Measurements from ENCODE around the gene ARHGAP6. TPM values are rescaled to one million over a fixed set of nuclear protein-coding genes. Genes with fewer than 3 reads are reported as not detected.
A peak's percentile ranks its signal among the peaks of the same experiment; 100 is the strongest.

Gene ARHGAP6
- total and polyA plus RNA-seq, 4 donors, result 3.8 to 5.8 (median 4.2) TPM

DNA sequence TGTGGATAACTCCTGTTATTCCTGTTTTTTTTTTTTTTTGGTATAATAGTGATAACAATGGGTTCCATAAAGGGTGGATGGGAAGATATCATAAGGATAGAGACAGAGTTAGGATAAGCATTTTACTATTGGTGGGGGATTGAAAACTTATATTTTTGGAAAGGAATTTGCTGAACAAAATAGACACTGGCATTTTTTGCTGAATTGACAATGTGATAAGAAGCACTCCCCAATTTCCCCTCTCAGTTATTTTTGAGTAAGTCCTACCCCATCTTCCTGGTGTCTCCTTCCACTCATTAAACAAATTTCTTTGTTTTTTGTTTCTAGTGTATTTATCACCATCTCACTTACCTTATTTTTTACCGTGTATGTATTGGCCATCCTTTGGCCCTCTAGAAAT is 316.7 kb downstream of the ARHGAP6 start:
- no peaks in the 10 kb centered on the region for H3K4me1 ChIP-seq (ENCODE audit: control insufficient read depth, insufficient read depth, low read length)
- no peak for DNase-seq (ENCODE audit: low read depth in 4 of 6, low spot score in 6 of 6)
- H3K27me3 ChIP-seq (ENCODE audit: control insufficient read depth, insufficient read depth, low read length), result peaks cover 5% of the 10 kb centered on the region
- WGBS (ENCODE audit: insufficient coverage), result no CpG with 5 or more reads among the region's 1 CpG
- no peak overlapping the region for H3K4me3 ChIP-seq (ENCODE audit: low read depth, low read length)
- H3K36me3 ChIP-seq (ENCODE audit: control insufficient read depth, insufficient read depth, low read length), result no peaks in the 10 kb centered on the region
- no peaks in the 10 kb centered on the region for H3K9me3 ChIP-seq (ENCODE audit: control insufficient read depth, insufficient read depth, low read length)
- H3K27ac ChIP-seq (ENCODE audit: low read depth, low read length), result no peak overlapping the region

- Histone ChIP-seq H3K36me3 (ENCODE audit: control insufficient read depth, insufficient read depth, low read length) (no peaks in the 10 kb centered on the region), H3K27ac (ENCODE audit: low read depth, low read length) (no peak overlapping the region), H3K9me3 (ENCODE audit: control insufficient read depth, insufficient read depth, low read length) (no peaks in the 10 kb centered on the region), H3K4me1 (ENCODE audit: control insufficient read depth, insufficient read depth, low read length) (no peaks in the 10 kb centered on the region), H3K27me3 (ENCODE audit: control insufficient read depth, insufficient read depth, low read length) (peaks cover 4% of the 10 kb centered on the region), H3K4me3 (ENCODE audit: low read depth, low read length) (no peak overlapping the region)
- peak in 1 of 6 donors; percentile 63 for DNase-seq (ENCODE audit: low read depth in 4 of 6, low spot score in 6 of 6)
- 43% methylated on average over 1 of the region's 3 CpGs for WGBS (ENCODE audit: insufficient coverage)
Observed at GRCh38 chrX:11347300-11347699, 318.4 kb downstream of the ARHGAP6 start.

GRCh38 chrX:11346121-11346682 is 319.5 kb downstream of the ARHGAP6 start:
- peaks cover 4% of the 10 kb centered on the region for H3K27me3 ChIP-seq (ENCODE audit: control insufficient read depth, insufficient read depth, low read length)

GRCh38 chrX:11342673-11343072 is 323.0 kb downstream of the ARHGAP6 start:
- no peak for DNase-seq (ENCODE audit: low read depth in 4 of 6, low spot score in 6 of 6)
- H3K27ac ChIP-seq (ENCODE audit: low read depth, low read length), result no peak overlapping the region
- peaks cover 7% of the 10 kb centered on the region for H3K27me3 ChIP-seq (ENCODE audit: control insufficient read depth, insufficient read depth, low read length)
- H3K9me3 ChIP-seq (ENCODE audit: control insufficient read depth, insufficient read depth, low read length), result no peaks in the 10 kb centered on the region
- H3K4me1 ChIP-seq (ENCODE audit: control insufficient read depth, insufficient read depth, low read length), result no peaks in the 10 kb centered on the region
- H3K36me3 ChIP-seq (ENCODE audit: control insufficient read depth, insufficient read depth, low read length), result no peaks in the 10 kb centered on the region
- H3K4me3 ChIP-seq (ENCODE audit: low read depth, low read length), result no peak overlapping the region

More at GRCh38 chrX:11346121-11346682, 319.5 kb downstream of the ARHGAP6 start:
- whole genome bisulfite sequencing (ENCODE audit: insufficient coverage), result no CpG with 5 or more reads among the region's 2 CpGs
- Histone ChIP-seq H3K9me3 (ENCODE audit: control insufficient read depth, insufficient read depth, low read length) (no peaks in the 10 kb centered on the region), H3K36me3 (ENCODE audit: control insufficient read depth, insufficient read depth, low read length) (no peaks in the 10 kb centered on the region), H3K4me1 (ENCODE audit: control insufficient read depth, insufficient read depth, low read length) (no peaks in the 10 kb centered on the region), H3K4me3 (ENCODE audit: low read depth, low read length) (no peak overlapping the region), H3K27ac (ENCODE audit: low read depth, low read length) (no peak overlapping the region)
- peak in 1 of 6 donors; percentile 49 for DNase-seq (ENCODE audit: low read depth in 4 of 6, low spot score in 6 of 6)

GRCh38 chrX:11341274-11342201 is 324.2 kb downstream of the ARHGAP6 start:
- H3K27me3 ChIP-seq (ENCODE audit: control insufficient read depth, insufficient read depth, low read length), result peaks cover 7% of the 10 kb centered on the region
- no peaks in the 10 kb centered on the region for H3K4me1 ChIP-seq (ENCODE audit: control insufficient read depth, insufficient read depth, low read length)
- peak in 1 of 6 donors; percentile 22 for DNase-seq (ENCODE audit: low read depth in 4 of 6, low spot score in 6 of 6)
- no peaks in the 10 kb centered on the region for H3K9me3 ChIP-seq (ENCODE audit: control insufficient read depth, insufficient read depth, low read length)
- no peak overlapping the region for H3K4me3 ChIP-seq (ENCODE audit: low read depth, low read length)
- H3K36me3 ChIP-seq (ENCODE audit: control insufficient read depth, insufficient read depth, low read length), result no peaks in the 10 kb centered on the region
- no peak overlapping the region for H3K27ac ChIP-seq (ENCODE audit: low read depth, low read length)
- no CpG with 5 or more reads among the region's 10 CpGs for WGBS (ENCODE audit: insufficient coverage)

GRCh38 chrX:11337292-11338009 is 328.3 kb downstream of the ARHGAP6 start:
- Histone ChIP-seq H3K27me3 (ENCODE audit: control insufficient read depth, insufficient read depth, low read length) (peaks cover 5% of the 10 kb centered on the region), H3K4me3 (ENCODE audit: low read depth, low read length) (no peak overlapping the region), H3K36me3 (ENCODE audit: control insufficient read depth, insufficient read depth, low read length) (no peaks in the 10 kb centered on the region), H3K9me3 (ENCODE audit: control insufficient read depth, insufficient read depth, low read length) (no peaks in the 10 kb centered on the region), H3K4me1 (ENCODE audit: control insufficient read depth, insufficient read depth, low read length) (no peaks in the 10 kb centered on the region), H3K27ac (ENCODE audit: low read depth, low read length) (no peak overlapping the region)
- WGBS (ENCODE audit: insufficient coverage), result no CpG with 5 or more reads among the region's 1 CpG
- no peak for DNase-seq (ENCODE audit: low read depth in 4 of 6, low spot score in 6 of 6)

GRCh38 chrX:11336201-11336600 is 329.5 kb downstream of the ARHGAP6 start:
- Histone ChIP-seq H3K9me3 (ENCODE audit: control insufficient read depth, insufficient read depth, low read length) (no peaks in the 10 kb centered on the region), H3K36me3 (ENCODE audit: control insufficient read depth, insufficient read depth, low read length) (no peaks in the 10 kb centered on the region), H3K27me3 (ENCODE audit: control insufficient read depth, insufficient read depth, low read length) (peaks cover 5% of the 10 kb centered on the region), H3K4me1 (ENCODE audit: control insufficient read depth, insufficient read depth, low read length) (no peaks in the 10 kb centered on the region), H3K4me3 (ENCODE audit: low read depth, low read length) (no peak overlapping the region), H3K27ac (ENCODE audit: low read depth, low read length) (no peak overlapping the region)
- DNase-seq (ENCODE audit: low read depth in 4 of 6, low spot score in 6 of 6), result peak in 1 of 6 donors; percentile 8
- WGBS (ENCODE audit: insufficient coverage), result 71% methylated on average over 1 of the region's 2 CpGs

GRCh38 chrX:11334165-11334564 is 331.6 kb downstream of the ARHGAP6 start:
- Histone ChIP-seq H3K4me1 (ENCODE audit: control insufficient read depth, insufficient read depth, low read length) (no peaks in the 10 kb centered on the region), H3K9me3 (ENCODE audit: control insufficient read depth, insufficient read depth, low read length) (no peaks in the 10 kb centered on the region), H3K27me3 (ENCODE audit: control insufficient read depth, insufficient read depth, low read length) (peaks cover 5% of the 10 kb centered on the region), H3K27ac (ENCODE audit: low read depth, low read length) (no peak overlapping the region), H3K36me3 (ENCODE audit: control insufficient read depth, insufficient read depth, low read length) (no peaks in the 10 kb centered on the region), H3K4me3 (ENCODE audit: low read depth, low read length) (no peak overlapping the region)
- WGBS (ENCODE audit: insufficient coverage), result 40% methylated on average over 1 of the region's 2 CpGs
- DNase-seq (ENCODE audit: low read depth in 4 of 6, low spot score in 6 of 6), result no peak

- Histone ChIP-seq H3K9me3 (ENCODE audit: control insufficient read depth, insufficient read depth, low read length) (no peaks in the 10 kb centered on the region), H3K4me3 (ENCODE audit: low read depth, low read length) (no peak overlapping the region), H3K36me3 (ENCODE audit: control insufficient read depth, insufficient read depth, low read length) (no peaks in the 10 kb centered on the region), H3K27ac (ENCODE audit: low read depth, low read length) (no peak overlapping the region), H3K4me1 (ENCODE audit: control insufficient read depth, insufficient read depth, low read length) (no peaks in the 10 kb centered on the region), H3K27me3 (ENCODE audit: control insufficient read depth, insufficient read depth, low read length) (no peaks in the 10 kb centered on the region)
- WGBS (ENCODE audit: insufficient coverage), result 71% methylated on average over 1 of the region's 2 CpGs
- DNase-seq (ENCODE audit: low read depth in 4 of 6, low spot score in 6 of 6), result no peak
Observed at GRCh38 chrX:11331788-11332187, 333.9 kb downstream of the ARHGAP6 start.

Measured in spinal cord (tissue), 10 donors.